NT2/D1 (cell line): ENCODE results near the gene SYCE1L.
A peak's percentile ranks its signal among the peaks of the same experiment; 100 is the strongest.

Experiments used
- DNase-seq: peaks from one replicate; pipeline ENCODE4 v3.0.0-alpha.2; 2011; ENCODE audit warnings: low read depth, low spot score
- H3K27me3 ChIP-seq: 2 replicates; pipeline ENCODE4 v1.6.0; 2011; ENCODE audit warnings: mild to moderate bottlenecking; ENCODE audit not compliant: insufficient read length, insufficient read depth
- H3K36me3 ChIP-seq: 2 replicates; pipeline ENCODE4 v1.6.1; 2011; ENCODE audit warnings: mild to moderate bottlenecking, low read length, mixed read lengths; ENCODE audit not compliant: insufficient read depth, insufficient read length
- H3K4me1 ChIP-seq: 2 replicates; pipeline ENCODE4 v1.5.1; 2011; ENCODE audit not compliant: insufficient read depth, insufficient read length
- H3K4me3 ChIP-seq: 2 replicates; pipeline ENCODE4 v1.5.1; 2011; ENCODE audit warnings: low read depth; ENCODE audit not compliant: insufficient read length
- H3K9ac ChIP-seq: 2 replicates; pipeline ENCODE4 v1.6.0; 2011; ENCODE audit warnings: low read depth; ENCODE audit not compliant: insufficient read length
- H3K9me3 ChIP-seq: 2 replicates; pipeline ENCODE4 v1.5.1; 2011; ENCODE audit warnings: mild to moderate bottlenecking, low read length; ENCODE audit not compliant: insufficient read depth
- SUZ12 ChIP-seq: IDR thresholded peaks from 2 replicates; pipeline ENCODE4 v1.6.1; 2011; ENCODE audit not compliant: insufficient read length, insufficient read depth; ENCODE audit errors: extremely low read depth
- YY1 ChIP-seq: IDR thresholded peaks from 2 replicates; pipeline ENCODE4 v1.6.1; 2011; ENCODE audit not compliant: insufficient read length, insufficient read depth
- ZNF274 ChIP-seq: IDR thresholded peaks from 2 replicates; pipeline ENCODE4 v1.6.1; 2011; ENCODE audit warnings: mild to moderate bottlenecking, low read depth, low read length

The SYCE1L gene

DNA sequence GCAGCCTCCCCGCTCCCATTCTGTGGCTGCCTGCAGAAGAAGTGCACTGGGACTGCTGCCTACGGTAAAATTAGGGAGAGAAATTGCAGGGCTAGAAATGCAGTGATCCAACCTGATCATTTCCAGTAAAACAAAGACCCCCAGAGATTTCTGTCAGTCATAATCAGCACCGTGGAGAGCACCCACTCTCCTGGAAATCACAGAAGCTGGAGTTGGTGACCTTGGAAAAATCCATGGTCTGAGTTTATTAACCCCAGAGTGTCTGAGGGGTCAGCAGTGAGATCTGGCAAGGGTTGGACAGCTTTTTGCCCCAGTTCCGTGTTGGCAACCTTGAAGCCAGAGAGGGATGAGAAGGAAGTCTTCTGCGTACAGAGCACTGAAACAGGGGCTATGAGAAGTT, 7.8 kb downstream of the SYCE1L start:
- H3K4me1 ChIP-seq = peaks cover 8% of the 10 kb centered on the region
- H3K4me3 ChIP-seq = no peak overlapping the region
- TF ChIP-seq YY1 = no peak
- TF ChIP-seq ZNF274 = no peak
- no peak for TF ChIP-seq SUZ12
- H3K36me3 ChIP-seq = no peaks in the 10 kb centered on the region
- no peak overlapping the region for H3K9ac ChIP-seq
- no peak for DNase-seq
- H3K9me3 ChIP-seq = no peaks in the 10 kb centered on the region
- H3K27me3 ChIP-seq = no peaks in the 10 kb centered on the region

- Histone ChIP-seq H3K9ac (no peak overlapping the region), H3K36me3 (peaks cover 2% of the 10 kb centered on the region), H3K4me1 (peaks cover 9% of the 10 kb centered on the region), H3K4me3 (no peak overlapping the region), H3K27me3 (no peaks in the 10 kb centered on the region), H3K9me3 (no peaks in the 10 kb centered on the region)
- no peak for TF ChIP-seq YY1
- no peak for TF ChIP-seq SUZ12
- TF ChIP-seq ZNF274 = no peak
- DNase-seq = no peak
These were observed 9.2 kb downstream of the SYCE1L start for GRCh38 chr16:77208382-77208781.

DNA sequence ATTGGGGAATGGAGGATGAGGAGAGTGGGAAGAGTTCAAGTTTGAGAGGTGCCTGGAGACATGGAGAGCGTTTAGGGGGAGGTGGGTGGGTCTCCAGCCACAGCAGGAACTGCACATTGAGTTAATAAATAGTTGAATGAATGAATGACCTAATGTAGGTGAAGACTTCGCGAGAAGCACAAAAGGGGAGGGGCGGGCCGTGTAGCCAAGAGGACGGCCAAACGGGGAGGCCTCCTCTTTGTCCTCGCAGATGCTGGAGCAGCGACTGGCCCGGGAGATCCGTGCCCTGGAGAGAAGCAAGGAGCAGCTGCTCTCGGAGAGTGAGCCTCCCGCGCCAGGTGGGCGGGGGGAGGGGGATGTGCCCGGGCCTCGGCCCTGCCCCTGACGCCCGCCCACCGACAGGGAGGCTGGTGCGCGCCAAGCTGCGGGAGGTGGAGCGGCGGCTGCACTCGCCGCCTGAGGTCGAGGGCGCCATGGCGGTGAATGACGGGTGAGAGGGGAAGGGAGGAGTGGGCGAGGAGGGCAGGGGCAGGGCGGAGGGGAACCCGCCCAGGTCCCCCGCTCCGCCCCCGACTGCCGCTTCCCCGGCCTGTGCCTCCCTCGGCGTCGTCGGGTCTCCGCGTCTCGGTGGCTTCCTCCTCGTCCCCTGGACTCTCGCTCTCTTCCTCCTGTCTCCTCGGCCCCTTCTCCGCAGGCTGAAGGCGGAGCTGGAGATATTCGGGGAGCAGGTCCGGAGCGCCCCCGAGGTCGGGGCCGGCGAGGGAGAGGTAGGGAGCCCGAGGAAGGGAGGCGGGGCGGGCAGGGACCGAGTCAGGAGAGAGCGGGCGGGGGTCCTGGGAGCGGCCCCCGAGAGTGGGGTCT, 12.9 kb downstream of the SYCE1L start:
- peaks cover 11% of the 10 kb centered on the region for H3K36me3 ChIP-seq
- no peaks in the 10 kb centered on the region for H3K9me3 ChIP-seq
- no peaks in the 10 kb centered on the region for H3K27me3 ChIP-seq
- H3K4me1 ChIP-seq = peaks cover 13% of the 10 kb centered on the region
- peak overlapping the region; percentile 85 for H3K9ac ChIP-seq
- peak overlapping the region; percentile 79 for H3K4me3 ChIP-seq
- TF ChIP-seq YY1 = peak; percentile 56
- no peak for TF ChIP-seq ZNF274
- no peak for TF ChIP-seq SUZ12
- DNase-seq = peak; percentile 84

- peak overlapping the region; percentile 79 for H3K4me3 ChIP-seq
- DNase-seq = no peak
- TF ChIP-seq SUZ12 (no peak), ZNF274 (no peak), YY1 (no peak)
- H3K9me3 ChIP-seq = no peaks in the 10 kb centered on the region
- no peaks in the 10 kb centered on the region for H3K27me3 ChIP-seq
- H3K9ac ChIP-seq = peak overlapping the region; percentile 85
- H3K36me3 ChIP-seq = peaks cover 11% of the 10 kb centered on the region
- H3K4me1 ChIP-seq = peaks cover 13% of the 10 kb centered on the region
These were observed 13.7 kb downstream of the SYCE1L start for GRCh38 chr16:77212741-77213541.

DNA sequence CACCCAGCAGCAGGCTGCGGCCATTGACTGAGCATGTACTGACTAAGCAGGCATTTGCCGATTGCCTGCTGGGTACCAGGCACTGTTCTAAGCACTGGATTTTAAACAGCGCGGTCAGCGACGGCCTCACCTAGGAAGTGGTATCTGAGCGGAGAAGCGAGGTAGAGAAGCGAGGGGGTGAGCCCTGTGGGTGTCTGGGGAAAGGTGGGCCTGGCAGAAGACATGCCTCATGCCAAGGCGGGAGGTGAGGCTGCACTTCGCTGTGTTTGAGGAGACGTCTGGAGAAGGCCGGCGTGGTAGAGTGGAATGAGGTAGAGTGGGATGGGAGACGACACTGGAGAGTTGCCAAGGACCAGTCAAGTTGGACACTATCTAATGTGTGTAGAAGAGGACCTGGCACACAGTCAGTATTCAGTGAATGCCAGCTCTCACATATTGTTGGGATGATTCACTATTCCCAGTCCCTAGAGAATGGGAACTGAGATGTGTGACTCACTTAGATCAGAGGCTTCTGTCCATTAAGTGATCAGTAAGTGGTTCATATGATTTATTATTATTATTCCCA, 14.4 kb downstream of the SYCE1L start:
- peaks cover 13% of the 10 kb centered on the region for H3K4me1 ChIP-seq
- H3K9me3 ChIP-seq = no peaks in the 10 kb centered on the region
- peaks cover 11% of the 10 kb centered on the region for H3K36me3 ChIP-seq
- H3K4me3 ChIP-seq = peak overlapping the region; percentile 79
- no peak for DNase-seq
- TF ChIP-seq ZNF274 (no peak), SUZ12 (no peak), YY1 (no peak)
- H3K27me3 ChIP-seq = no peaks in the 10 kb centered on the region
- peak overlapping the region; percentile 85 for H3K9ac ChIP-seq

DNA sequence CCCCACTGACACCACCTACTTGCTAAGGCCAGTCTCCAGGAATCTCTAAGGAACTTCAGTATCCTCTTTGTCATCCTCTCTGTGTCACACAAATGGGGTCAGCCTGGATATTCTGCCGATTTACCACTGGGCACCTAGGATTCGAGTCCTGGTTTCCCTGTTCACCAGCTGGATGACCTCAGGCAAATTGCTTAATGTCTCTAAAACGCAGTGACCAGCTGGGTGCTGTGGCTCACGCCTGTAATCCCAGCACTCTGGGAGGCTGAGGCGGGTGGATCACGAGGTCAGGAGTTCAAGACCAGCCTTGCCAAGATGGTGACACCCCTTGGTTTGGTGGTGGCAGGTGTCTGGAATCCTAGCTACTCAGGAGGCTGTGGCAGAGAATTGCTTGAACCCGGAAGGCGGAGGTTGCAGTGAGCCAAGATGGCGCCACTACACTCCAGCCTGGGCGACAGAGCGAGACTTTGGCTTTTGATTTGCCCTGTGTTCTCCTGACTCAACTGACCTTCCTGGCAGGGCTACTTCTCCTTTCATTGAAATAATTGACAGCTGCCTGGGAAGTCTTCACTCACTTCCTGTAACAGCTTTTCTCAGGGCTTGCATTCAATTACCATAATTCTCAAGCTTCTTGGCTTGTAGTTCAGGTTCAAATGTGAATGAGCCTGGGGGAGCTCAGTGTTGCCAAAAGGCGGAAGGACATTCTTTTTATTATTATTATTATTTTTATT, 15.4 kb downstream of the SYCE1L start:
- H3K9ac ChIP-seq = no peak overlapping the region
- peaks cover 13% of the 10 kb centered on the region for H3K4me1 ChIP-seq
- no peak overlapping the region for H3K4me3 ChIP-seq
- no peak for TF ChIP-seq YY1
- no peak for TF ChIP-seq SUZ12
- no peak for TF ChIP-seq ZNF274
- H3K36me3 ChIP-seq = peaks cover 15% of the 10 kb centered on the region
- DNase-seq = no peak
- H3K27me3 ChIP-seq = no peaks in the 10 kb centered on the region
- H3K9me3 ChIP-seq = no peaks in the 10 kb centered on the region
